ENCODE measurements around the gene SLX4IP.

SLX4IP gene

DNA sequence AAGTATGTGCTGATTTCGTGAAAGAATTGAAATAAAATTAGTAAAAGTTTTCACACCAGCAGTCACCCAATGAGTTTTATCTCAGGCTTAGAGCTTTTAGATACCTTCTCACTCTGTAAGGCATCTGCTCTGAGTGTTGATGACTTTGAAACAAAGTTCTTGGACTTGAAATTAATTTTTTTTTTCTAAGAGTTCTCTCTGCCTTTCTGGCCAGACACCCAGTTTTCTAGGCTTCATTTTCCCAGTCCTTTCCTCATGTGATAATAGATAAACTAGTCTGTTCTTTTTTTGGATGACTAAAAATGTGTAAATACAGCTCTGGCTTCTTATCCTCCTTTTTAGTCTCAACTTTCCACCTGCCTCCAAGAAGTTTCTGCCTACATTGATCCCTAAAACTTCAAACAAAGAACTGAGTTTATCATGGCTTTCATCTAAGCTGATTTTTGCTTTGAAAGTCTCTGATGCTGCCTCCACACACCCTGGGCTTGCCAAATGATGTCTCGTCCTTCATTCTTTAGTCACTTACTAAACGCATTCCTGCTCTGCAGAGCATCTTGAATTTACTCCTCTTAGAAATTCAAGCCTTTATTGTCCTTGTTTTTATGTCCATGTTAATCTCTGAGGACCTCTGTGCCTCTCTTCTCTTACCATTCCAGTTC is 32.7 kb downstream of the SLX4IP start:
- no peak for DNase-seq

DNA sequence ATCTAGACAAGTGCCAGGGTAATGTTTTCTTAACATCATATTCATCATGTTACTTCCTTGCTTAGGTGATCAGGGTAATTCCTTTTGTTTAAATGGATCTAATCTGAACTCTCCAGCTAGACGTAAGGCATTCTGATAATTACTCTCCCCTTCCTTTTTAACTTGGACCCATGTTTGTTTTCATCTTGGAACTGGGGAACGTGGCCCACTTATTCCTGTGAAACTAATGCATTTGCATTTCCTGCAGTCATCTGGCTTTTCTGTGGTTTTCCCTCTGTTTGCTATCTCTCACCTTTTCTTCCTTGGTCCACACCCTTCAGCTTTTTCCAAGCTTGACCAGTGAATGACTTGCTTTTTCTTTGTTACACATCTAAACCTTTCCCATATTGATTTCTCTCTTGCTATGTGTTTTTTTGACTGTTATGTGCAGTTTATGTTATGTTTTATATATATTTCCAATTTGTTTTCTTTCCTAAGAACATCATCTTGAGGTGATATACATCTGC is 33.3 kb downstream of the SLX4IP start:
- DNase-seq, result no peak

DNA sequence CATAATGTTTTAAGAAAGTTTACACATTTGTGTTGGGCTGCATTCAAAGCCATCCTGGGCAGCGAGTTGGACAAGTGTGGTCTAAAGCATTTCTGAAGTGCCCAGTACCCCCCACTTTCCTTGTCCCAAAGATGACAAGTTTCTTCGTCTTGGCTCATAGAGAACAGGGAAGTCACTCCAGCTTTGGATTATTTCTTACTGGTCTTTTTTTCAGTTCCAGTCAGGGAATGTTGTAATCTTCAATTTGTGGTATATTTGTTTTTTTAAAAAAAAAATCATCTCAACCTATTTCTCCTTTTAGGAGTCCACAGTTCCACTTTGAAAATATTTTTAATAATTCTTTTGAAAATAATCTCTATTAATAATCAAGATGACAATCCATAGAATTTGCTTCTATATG is 34.0 kb downstream of the SLX4IP start:
- DNase-seq, result no peak

DNA sequence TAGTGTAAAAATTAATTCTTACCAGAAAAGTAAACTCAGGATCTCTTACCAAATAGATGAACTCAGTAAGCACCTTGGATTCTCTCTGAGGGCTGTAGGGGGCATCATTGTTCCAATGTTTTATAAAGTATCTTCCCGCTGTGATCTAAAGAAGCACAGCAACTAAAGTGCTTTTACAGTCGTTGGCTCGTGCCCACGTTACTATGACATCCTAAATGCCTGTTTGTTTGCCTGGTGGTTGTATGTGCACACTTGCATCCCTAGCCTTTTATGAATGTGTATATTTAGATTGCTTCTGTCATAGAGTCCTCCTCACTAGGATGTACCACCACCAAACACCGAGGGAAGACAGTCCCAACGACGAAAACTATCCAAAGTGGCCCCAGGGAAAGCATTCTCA is 34.5 kb downstream of the SLX4IP start:
- DNase-seq, result peak; percentile 9

- DNase-seq, result no peak
Measured at GRCh38 chr20:10470276-10470675, 35.2 kb downstream of the SLX4IP start.

- no peak for DNase-seq
Measured at GRCh38 chr20:10472871-10473270, 37.8 kb downstream of the SLX4IP start.

GRCh38 chr20:10474606-10475184 is 39.6 kb downstream of the SLX4IP start:
- DNase-seq, result no peak

GRCh38 chr20:10475225-10475624 is 40.1 kb downstream of the SLX4IP start:
- no peak for DNase-seq

GRCh38 chr20:10476319-10476724 is 41.2 kb downstream of the SLX4IP start:
- no peak for DNase-seq

DNA sequence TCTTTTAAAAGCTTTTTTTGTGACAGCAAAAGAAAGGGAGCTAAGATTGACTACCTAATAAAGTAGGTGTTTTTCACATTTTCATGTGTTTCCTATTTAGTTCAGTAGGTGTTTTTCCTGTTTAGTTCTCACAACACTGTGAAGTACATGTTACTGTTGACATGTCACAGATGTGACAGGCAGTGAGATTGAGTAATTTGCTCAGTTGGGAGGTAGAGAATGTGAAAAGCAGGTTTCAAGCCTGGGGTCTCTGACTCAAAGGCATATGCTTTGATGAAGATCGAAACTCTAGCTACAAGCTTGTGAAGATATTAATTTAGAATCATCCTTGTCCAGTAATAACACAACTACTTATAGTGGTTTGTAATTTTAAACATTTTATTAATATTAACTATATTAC is 43.1 kb downstream of the SLX4IP start:
- DNase-seq, result no peak

DNA sequence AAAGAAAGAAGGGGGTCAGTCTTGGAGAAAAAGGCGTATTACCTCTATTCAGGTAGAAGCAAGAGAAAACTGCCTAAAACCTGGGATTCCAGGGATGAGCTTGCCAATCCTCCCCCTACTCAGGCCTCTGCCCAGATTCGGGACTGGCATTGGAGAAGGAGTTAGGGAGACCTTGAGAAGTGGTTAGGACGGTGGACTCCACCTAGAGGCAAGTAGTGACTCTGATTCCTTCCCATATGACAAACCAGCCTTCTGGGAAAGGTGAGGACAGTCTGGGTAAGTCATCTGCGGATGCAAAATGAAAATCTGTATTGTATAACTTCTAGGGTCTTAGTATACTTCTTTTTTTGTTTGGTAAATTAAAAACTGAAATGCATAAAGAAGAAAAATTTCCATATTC is 43.8 kb downstream of the SLX4IP start:
- no peak for DNase-seq

GRCh38 chr20:10481676-10482075 is 46.6 kb downstream of the SLX4IP start:
- peak; percentile 19 for DNase-seq

DNA sequence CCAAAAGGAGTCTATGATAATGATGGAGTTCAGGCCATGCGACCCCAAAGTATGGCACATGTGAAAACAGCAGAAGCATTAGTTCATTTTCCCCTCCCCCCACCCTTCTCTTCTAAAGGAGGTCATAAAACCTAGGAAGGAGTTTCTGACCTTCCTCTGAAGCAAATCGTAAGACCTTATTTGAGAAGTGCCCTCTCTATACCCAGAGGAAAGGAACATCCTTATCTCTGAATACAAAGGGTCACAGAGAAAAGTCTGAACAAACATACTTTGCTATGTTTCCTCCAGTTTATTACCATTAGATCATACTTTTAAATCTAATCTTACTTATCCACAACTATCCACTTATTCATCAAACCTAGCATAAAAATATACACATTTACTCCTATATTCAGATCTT is 48.6 kb downstream of the SLX4IP start:
- DNase-seq, result no peak

- DNase-seq, result no peak
Measured at GRCh38 chr20:10487142-10488136, 52.3 kb downstream of the SLX4IP start.

- DNase-seq, result no peak
Measured at GRCh38 chr20:10488534-10488933, 53.4 kb downstream of the SLX4IP start.

- DNase-seq, result no peak
Measured at GRCh38 chr20:10489853-10490252, 54.7 kb downstream of the SLX4IP start.

DNA sequence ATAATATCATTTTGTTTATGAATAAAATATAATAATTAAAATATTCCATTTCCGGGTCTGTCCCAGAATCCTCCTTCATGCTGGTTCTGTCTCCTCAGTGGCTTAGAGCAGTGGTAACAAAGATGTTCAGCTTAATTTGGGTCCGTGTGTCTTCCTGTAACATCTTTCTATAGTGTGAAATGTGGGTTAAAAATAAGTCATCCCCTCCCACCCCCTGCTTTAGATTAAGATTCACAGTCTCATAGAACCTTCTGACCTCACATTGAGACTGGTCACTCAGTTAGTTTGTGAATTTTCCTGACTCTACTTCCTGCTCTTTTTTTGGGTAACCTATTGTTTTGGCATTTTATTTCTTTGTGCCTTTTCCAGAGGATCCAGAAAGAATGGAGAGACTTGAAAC is 55.2 kb downstream of the SLX4IP start:
- DNase-seq, result no peak

DNA sequence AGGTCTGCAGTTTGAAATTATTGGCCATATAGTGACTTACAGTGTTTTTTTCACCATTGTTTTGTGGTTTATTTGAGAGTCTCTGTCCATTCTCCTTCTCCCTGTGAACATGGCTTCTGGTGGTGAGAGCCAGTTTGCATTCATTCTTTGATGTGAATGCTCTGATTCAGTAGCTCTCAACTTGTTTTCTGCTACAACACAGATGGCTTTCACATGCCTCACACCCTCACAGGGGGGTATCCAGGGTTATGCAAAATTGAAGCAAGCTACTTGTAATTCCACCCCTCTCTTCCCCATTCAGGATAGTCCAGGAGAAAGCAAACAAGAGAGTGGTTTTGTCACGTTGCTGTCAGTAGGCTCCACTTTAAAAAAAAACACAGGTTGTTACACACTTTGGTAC is 55.6 kb downstream of the SLX4IP start:
- peak; percentile 23 for DNase-seq

DNA sequence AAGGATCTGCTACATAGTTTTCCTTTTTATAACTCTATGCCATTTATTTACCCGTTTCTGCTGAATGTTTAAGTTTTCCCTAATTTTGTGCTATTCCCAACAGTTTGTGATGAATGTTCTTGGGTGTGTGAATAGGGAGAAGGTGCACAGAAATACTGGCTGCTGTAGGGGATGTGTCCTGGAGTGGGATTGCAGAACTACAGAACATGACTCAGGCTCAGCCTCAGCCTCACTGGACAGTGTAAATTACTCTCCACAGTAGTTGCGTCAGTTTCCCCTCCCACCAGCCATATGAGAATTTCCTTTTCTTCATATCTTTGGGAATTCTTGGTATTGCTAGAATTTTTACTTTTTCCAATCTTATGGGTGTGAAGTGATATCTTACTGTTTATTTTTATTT is 57.0 kb downstream of the SLX4IP start:
- DNase-seq, result no peak

- DNase-seq, result no peak
Measured at GRCh38 chr20:10492844-10493243, 57.7 kb downstream of the SLX4IP start.

DNA sequence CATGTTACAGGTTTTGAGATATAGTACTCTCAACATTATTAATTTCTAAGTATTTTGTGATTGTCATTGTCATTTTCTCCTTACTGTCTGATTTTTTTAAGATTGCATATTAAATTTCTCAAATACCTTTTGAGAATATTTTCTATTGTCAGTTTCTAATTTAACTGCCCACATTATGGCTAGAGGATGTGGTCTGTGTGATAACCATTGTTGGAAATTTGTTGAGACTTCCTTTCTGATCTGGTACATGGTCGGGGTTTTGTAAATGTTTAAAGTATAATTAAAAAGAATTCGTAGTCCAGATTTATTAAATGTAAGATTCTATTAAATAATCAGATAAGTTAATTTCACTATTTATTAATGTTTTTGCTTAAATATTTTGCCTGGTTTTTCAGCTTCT is 60.1 kb downstream of the SLX4IP start:
- DNase-seq, result no peak

- peak; percentile 27 for DNase-seq
Measured at GRCh38 chr20:10496465-10496864, 61.4 kb downstream of the SLX4IP start.

DNA sequence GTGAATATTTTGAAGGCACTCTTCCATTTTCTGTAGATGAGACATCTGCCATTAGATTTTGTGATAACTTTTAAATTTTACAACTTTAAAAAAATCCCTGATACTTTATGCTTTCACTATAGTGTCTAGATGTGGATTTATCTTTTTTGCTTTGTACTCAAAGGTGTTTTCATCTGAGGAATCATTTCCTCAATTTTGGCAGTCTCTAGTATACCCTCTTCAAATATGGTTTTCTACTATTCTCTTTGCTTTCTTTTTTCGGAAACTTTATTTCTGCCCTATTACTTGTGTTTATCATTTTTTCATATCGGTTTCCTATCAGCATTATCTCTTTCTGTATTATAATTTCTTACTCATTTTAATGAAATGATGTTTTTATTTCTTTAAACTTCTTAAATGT is 62.2 kb downstream of the SLX4IP start:
- no peak for DNase-seq

- no peak for DNase-seq
Measured at GRCh38 chr20:10497791-10498190, 62.7 kb downstream of the SLX4IP start.
